HG03565 (cell line): Measurements from ENCODE around the gene ALKBH5.
A peak's percentile ranks its signal among the peaks of the same experiment; 100 is the strongest.

ENCODE experiments used
- ATAC-seq: cut with Tn5 transposase; IDR thresholded peaks from one replicate; pipeline ENCODE4 v1.9.1; 2021; ENCODE audit warnings: mild to moderate bottlenecking, moderate library complexity; ENCODE audit not compliant: unreplicated experiment

Gene ALKBH5

GRCh38 chr17:18157354-18157985 is 26.2 kb upstream of the ALKBH5 start:
- no peak for ATAC-seq

- ATAC-seq, result peak; percentile 40
These were observed 25.5 kb upstream of the ALKBH5 start for GRCh38 chr17:18158022-18158600.

GRCh38 chr17:18159551-18160120 is 24.0 kb upstream of the ALKBH5 start:
- ATAC-seq, result no peak

- ATAC-seq, result no peak
These were observed 23.3 kb upstream of the ALKBH5 start for GRCh38 chr17:18160128-18160856.

- ATAC-seq, result peak; percentile 51
These were observed 22.2 kb upstream of the ALKBH5 start for GRCh38 chr17:18161207-18162145.

- no peak for ATAC-seq
These were observed 20.1 kb upstream of the ALKBH5 start for GRCh38 chr17:18163547-18163946.

GRCh38 chr17:18166894-18167293 is 16.7 kb upstream of the ALKBH5 start:
- ATAC-seq, result no peak

- ATAC-seq, result no peak
These were observed 16.2 kb upstream of the ALKBH5 start for GRCh38 chr17:18167421-18167820.

GRCh38 chr17:18172531-18173278 is 10.9 kb upstream of the ALKBH5 start:
- no peak for ATAC-seq

GRCh38 chr17:18173740-18174139 is 9.9 kb upstream of the ALKBH5 start:
- no peak for ATAC-seq

- no peak for ATAC-seq
These were observed 7.5 kb upstream of the ALKBH5 start for GRCh38 chr17:18176176-18176575.

- no peak for ATAC-seq
These were observed 6.5 kb upstream of the ALKBH5 start for GRCh38 chr17:18177133-18177532.

- ATAC-seq, result no peak
These were observed 5.9 kb upstream of the ALKBH5 start for GRCh38 chr17:18177722-18178121.

- ATAC-seq, result no peak
These were observed 4.4 kb upstream of the ALKBH5 start for GRCh38 chr17:18179196-18179595.

GRCh38 chr17:18179804-18180203 is 3.8 kb upstream of the ALKBH5 start:
- ATAC-seq, result no peak

GRCh38 chr17:18181358-18181757 is 2.3 kb upstream of the ALKBH5 start:
- ATAC-seq, result no peak

GRCh38 chr17:18182110-18182977 is 1.3 kb upstream of the ALKBH5 start:
- ATAC-seq, result no peak

- ATAC-seq, result peak; percentile 17
These were observed 672 bp upstream of the ALKBH5 start for GRCh38 chr17:18182978-18183333.
